Common myeloid progenitor, CD34-positive (primary cell): ENCODE measurements around the gene NEU3.
"Not testable (repeated sequence)": the region's sequence is repeated elsewhere in the genome, so short reads cannot be mapped to it uniquely, and the experiment has no call there.

ENCODE experiments used
- CTCF ChIA-PET: fragments of 350-600 bp; sonication (Branson Sonifier 250); formaldehyde crosslinking; loops from one replicate; lab custom pipeline; 2021; ENCODE audit warnings: antibody characterized with exemption; lab: Charles Lee
- POLR2A ChIA-PET: fragments of 350-600 bp; sonication (Branson Sonifier 250); formaldehyde crosslinking; loops from one replicate; lab custom pipeline; 2021; ENCODE audit warnings: antibody characterized with exemption; lab: Charles Lee
- DNase-seq, 3 donors: peaks; one replicate each; pipeline versions ENCODE4 v3.0.0 to v3.0.0-alpha.2; 2013
- H3K27ac ChIP-seq, 2 experiments: 1 replicate in 1 of 2; 2 replicates in 1 of 2; pipeline ENCODE4 v1.7.0; 2013; ENCODE audit warnings: inconsistent platforms in 2 of 2, low read length in 2 of 2, mild to moderate bottlenecking in 2 of 2, low read depth in 1 of 2, moderate library complexity in 1 of 2; ENCODE audit not compliant: severe bottlenecking in 2 of 2, insufficient read depth in 1 of 2, poor library complexity in 1 of 2
- H3K27me3 ChIP-seq, 5 experiments: replicated peaks in 2 of 5; 1 replicate in 3 of 5; 2 replicates in 2 of 5; pipeline versions ENCODE4 v1.6.1 to v1.7.0; 2013; ENCODE audit warnings: low read length in 4 of 5, mild to moderate bottlenecking in 2 of 5, moderate library complexity in 2 of 5, inconsistent platforms in 1 of 5; ENCODE audit not compliant: insufficient read depth in 5 of 5, control insufficient read depth in 4 of 5
- H3K36me3 ChIP-seq, 4 experiments: 1 replicate in 2 of 4; 2 replicates in 2 of 4; pipeline versions ENCODE4 v1.6.1 to v1.7.0; 2013; ENCODE audit warnings: low read length in 3 of 4, control low read depth in 1 of 4, mild to moderate bottlenecking in 1 of 4; ENCODE audit not compliant: control insufficient read depth in 4 of 4, insufficient read depth in 4 of 4
- H3K4me1 ChIP-seq, 4 experiments: 1 replicate in 3 of 4; 2 replicates in 1 of 4; pipeline versions ENCODE4 v1.6.1 to v1.7.1; 2013; ENCODE audit warnings: low read length in 3 of 4, mild to moderate bottlenecking in 3 of 4, control low read depth in 1 of 4, inconsistent platforms in 1 of 4, moderate library complexity in 1 of 4; ENCODE audit not compliant: control insufficient read depth in 4 of 4, insufficient read depth in 4 of 4; ENCODE audit errors: control extremely low read depth in 1 of 4
- H3K4me3 ChIP-seq, 7 experiments: 1 replicate in 4 of 7; 2 replicates in 3 of 7; pipeline versions ENCODE4 v1.5.1 to v1.7.0; 2013; ENCODE audit warnings: mild to moderate bottlenecking in 7 of 7, low read length in 6 of 7, moderate library complexity in 6 of 7, inconsistent platforms in 2 of 7, low read depth in 2 of 7, control low read depth in 1 of 7; ENCODE audit not compliant: insufficient read depth in 4 of 7, control insufficient read depth in 1 of 7; ENCODE audit errors: extremely low read depth in 1 of 7
- H3K9me3 ChIP-seq, 5 experiments: 1 replicate in 4 of 5; 2 replicates in 1 of 5; pipeline versions ENCODE4 v1.6.1 to v1.7.1; 2013; ENCODE audit warnings: low read length in 4 of 5, mild to moderate bottlenecking in 2 of 5, inconsistent platforms in 1 of 5, low read depth in 1 of 5, moderate library complexity in 1 of 5; ENCODE audit not compliant: control insufficient read depth in 4 of 5, insufficient read depth in 2 of 5; ENCODE audit errors: control extremely low read depth in 1 of 5
- WGBS: methylation state at CpG from one replicate; pipeline ENCODE4 v1.1.5; 2013; ENCODE audit not compliant: insufficient coverage; 5-methylcytosine and 5-hydroxymethylcytosine counted together

Gene NEU3

GRCh38 chr11:75011872-75012271 lies 23.1 kb downstream of the NEU3 start:
- WGBS = 98% methylated on average over 6 of the region's 6 CpGs
- no peaks in the 10 kb centered on the region for H3K9me3 ChIP-seq
- no peaks in the 10 kb centered on the region for H3K4me1 ChIP-seq
- H3K27me3 ChIP-seq = no peaks in the 10 kb centered on the region
- H3K27ac ChIP-seq = no peak overlapping the region
- H3K4me3 ChIP-seq = no peak overlapping the region
- POLR2A ChIA-PET = no interaction called here
- peaks cover 12 to 55% (median 36%) of the 10 kb centered on the region in 4 experiments for H3K36me3 ChIP-seq
- CTCF ChIA-PET = interaction anchor here (1.0 to 2.5 kb wide), 4 partner anchors 9 to 348 kb away, joined by 3 to 8 read pairs (median 4); no protein-coding TSS in a partner anchor
- no peak for DNase-seq

DNA sequence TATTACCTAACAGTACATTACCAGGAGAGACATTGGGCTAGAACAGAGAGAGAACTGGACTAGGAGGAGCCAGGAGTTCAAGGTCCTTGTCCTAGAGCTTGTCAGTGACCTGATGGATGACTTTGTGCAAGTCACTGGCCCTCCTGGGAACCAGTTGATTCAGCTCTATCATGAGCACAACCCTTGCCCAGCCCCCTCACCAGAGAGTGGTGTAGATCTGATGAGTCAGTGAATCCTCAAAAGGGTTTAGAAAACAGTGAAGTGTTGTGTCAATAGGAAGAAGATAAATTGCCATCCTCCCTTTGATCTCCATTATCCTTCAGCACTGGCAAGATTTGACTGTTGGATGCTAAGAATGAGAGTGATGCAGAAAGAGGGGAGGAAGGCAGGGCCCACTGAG lies 24.3 kb downstream of the NEU3 start:
- no peaks in the 10 kb centered on the region for H3K4me1 ChIP-seq
- ChIA-PET CTCF (interaction anchor here (1.0 to 2.5 kb wide), 2 partner anchors 10 to 19 kb away, joined by 3 to 8 read pairs; no protein-coding TSS in a partner anchor), POLR2A (no interaction called here)
- H3K36me3 ChIP-seq = peaks cover 10 to 43% (median 27%) of the 10 kb centered on the region in 4 experiments
- H3K27ac ChIP-seq = no peak overlapping the region
- H3K9me3 ChIP-seq = no peaks in the 10 kb centered on the region
- H3K4me3 ChIP-seq = no peak overlapping the region
- DNase-seq = no peak
- no peaks in the 10 kb centered on the region for H3K27me3 ChIP-seq

DNA sequence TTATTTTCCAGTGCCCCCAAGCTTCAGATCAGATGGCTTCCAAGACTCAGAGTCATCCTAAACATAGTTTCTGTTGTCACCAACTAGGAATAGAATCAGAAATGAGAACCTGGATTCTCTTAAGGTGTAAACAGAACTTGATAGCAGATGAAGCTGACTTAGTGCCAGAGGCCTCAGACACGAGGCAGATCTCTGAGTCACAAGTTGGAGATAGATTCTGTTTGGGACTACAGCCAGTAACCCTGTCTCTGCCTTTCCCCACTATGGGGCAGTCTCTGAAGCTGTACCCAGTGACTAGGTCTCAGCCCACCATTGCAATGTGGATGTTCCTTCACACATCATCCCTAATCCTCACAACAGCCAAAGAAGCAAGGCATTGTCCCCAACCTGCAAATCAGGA lies 25.4 kb downstream of the NEU3 start:
- ChIA-PET POLR2A (no interaction called here), CTCF (interaction anchor here (1.0 kb wide), 1 partner anchor 9 kb away, joined by 3 read pairs; no protein-coding TSS in a partner anchor)
- Histone ChIP-seq H3K4me3 (no peak overlapping the region), H3K27me3 (no peaks in the 10 kb centered on the region), H3K9me3 (peaks cover 0 to 4% (median 0%) of the 10 kb centered on the region in 5 experiments), H3K27ac (no peak overlapping the region), H3K36me3 (peaks cover 9 to 36% (median 20%) of the 10 kb centered on the region in 4 experiments), H3K4me1 (no peaks in the 10 kb centered on the region)
- 50% methylated on average over 1 of the region's 1 CpG for WGBS
- DNase-seq = no peak

DNA sequence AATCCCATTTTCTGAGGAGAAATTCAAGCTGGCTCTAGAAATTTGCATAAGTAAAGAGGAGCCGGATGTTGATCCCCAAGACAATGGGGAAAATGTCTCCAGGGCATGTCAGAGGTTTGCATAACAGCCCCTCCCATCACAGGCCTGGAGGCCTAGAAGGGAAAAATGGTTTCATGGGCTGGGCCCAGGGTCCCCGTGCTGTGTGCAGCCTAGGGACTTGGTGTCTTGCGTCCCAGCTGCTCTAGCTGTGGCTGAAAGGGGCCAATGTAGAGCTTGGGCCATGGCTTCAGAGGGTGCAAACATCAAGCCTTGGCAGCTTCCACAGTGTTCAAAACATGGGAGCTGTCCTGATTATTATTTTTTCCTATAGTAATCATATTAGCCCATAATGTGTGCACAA lies 30.5 kb downstream of the NEU3 start:
- H3K27me3 ChIP-seq, H3K4me1 ChIP-seq, H3K36me3 ChIP-seq, H3K9me3 ChIP-seq, POLR2A ChIA-PET, H3K27ac ChIP-seq, DNase-seq, H3K4me3 ChIP-seq: not testable (repeated sequence)
- CTCF ChIA-PET = interaction anchor here (1.2 to 1.3 kb wide), 3 partner anchors 9 to 236 kb away, joined by 3 read pairs; no protein-coding TSS in a partner anchor
- 95% methylated on average over 3 of the region's 3 CpGs for WGBS

- H3K36me3 ChIP-seq, H3K9me3 ChIP-seq, H3K4me3 ChIP-seq, H3K27ac ChIP-seq, H3K4me1 ChIP-seq, DNase-seq, POLR2A ChIA-PET, H3K27me3 ChIP-seq: not testable (repeated sequence)
- 93% methylated on average over 3 of the region's 5 CpGs for whole genome bisulfite sequencing
- CTCF ChIA-PET = interaction anchor here (1.1 to 1.2 kb wide), 2 partner anchors 15 to 228 kb away, joined by 3 to 7 read pairs; no protein-coding TSS in a partner anchor
Measured at GRCh38 chr11:75020328-75020727, 31.6 kb downstream of the NEU3 start.

GRCh38 chr11:75022296-75022695 lies 33.6 kb downstream of the NEU3 start:
- POLR2A ChIA-PET = interaction anchor here (0.7 kb wide), 1 partner anchor 397 kb away, joined by 8 read pairs; no protein-coding TSS in a partner anchor

GRCh38 chr11:75022759-75023396 lies 34.1 kb downstream of the NEU3 start:
- H3K27me3 ChIP-seq = no peaks in the 10 kb centered on the region
- no peaks in the 10 kb centered on the region for H3K36me3 ChIP-seq
- CTCF ChIA-PET = interaction anchor here (0.8 to 2.9 kb wide), 17 partner anchors 9 to 233 kb away, joined by 3 to 23 read pairs (median 3); no protein-coding TSS in a partner anchor
- DNase-seq = peak; percentile 73 to 87 (median 80)
- H3K9me3 ChIP-seq = peaks cover 0 to 5% (median 0%) of the 10 kb centered on the region in 5 experiments
- H3K4me3 ChIP-seq = no peak overlapping the region
- H3K4me1 ChIP-seq = no peaks in the 10 kb centered on the region
- POLR2A ChIA-PET = no interaction called here
- WGBS = 94% methylated on average over 2 of the region's 5 CpGs
- H3K27ac ChIP-seq = no peak overlapping the region

More at GRCh38 chr11:75022296-75022695, 33.6 kb downstream of the NEU3 start:
- Histone ChIP-seq H3K4me3 (no peak overlapping the region), H3K36me3 (no peaks in the 10 kb centered on the region), H3K4me1 (no peaks in the 10 kb centered on the region), H3K9me3 (peaks cover 0 to 5% (median 0%) of the 10 kb centered on the region in 5 experiments), H3K27me3 (no peaks in the 10 kb centered on the region), H3K27ac (no peak overlapping the region)
- CTCF ChIA-PET = interaction anchor here (0.8 to 2.9 kb wide), 17 partner anchors 8 to 233 kb away, joined by 3 to 23 read pairs (median 3); no protein-coding TSS in a partner anchor
- DNase-seq = no peak
- 96% methylated on average over 3 of the region's 3 CpGs for WGBS
